K562 (cell line): ENCODE results near the gene SLC6A8. TPM values are rescaled to one million over a fixed set of nuclear protein-coding genes. Genes with fewer than 3 reads are reported as not detected.

ENCODE experiments used
- ATAC-seq: fragments of 200-7000 bp; cut with Tn5 transposase; 3 replicates; pipeline ENCODE4 v1.9.1; 2020; ENCODE audit warnings: moderate library complexity
- BruUV-seq: library from RNA; stranded (reverse); fragments of 400-500 nt; replicated peaks from 2 replicates; lab custom pipeline; 2021; lab: Mats Ljungman, UMichigan
- CTCF ChIA-PET: fragments of 300-600 bp; formaldehyde crosslinking; extraction: SDS; loops from one replicate; lab custom pipeline; 2021; ENCODE audit warnings: low intra/inter-chr PET ratio; lab: Yijun Ruan, JAX
- POLR2A ChIA-PET: fragments of 300-600, 350-650 bp; sonication (Branson Sonifier 250); formaldehyde crosslinking; extraction: SDS; loops from one replicate; lab custom pipeline; 2021; ENCODE audit warnings: antibody characterized with exemption, inconsistent platforms; lab: Yijun Ruan, JAX
- DNase-seq, 4 experiments: peaks; one replicate each; pipeline versions ENCODE4 v3.0.0 to v3.0.0-alpha.2; 2011 to 2018; ENCODE audit warnings: low spot score in 3 of 4, mixed read lengths in 3 of 4; ENCODE audit errors: extremely low read depth in 1 of 4
- FAIRE-seq: peaks from 2 replicates; lab custom pipeline; 2011; peaks lifted over from hg19 to GRCh38; lab: Jason Lieb, UNC
- H2AFZ ChIP-seq: 2 replicates; pipeline ENCODE4 v1.6.0; 2011; ENCODE audit warnings: low read depth, low read length, control low read depth, inconsistent platforms
- H3K27ac ChIP-seq: fragments of 200-600 bp; 3 replicates; pipeline ENCODE4 v1.8.0; 2011; ENCODE audit warnings: low read depth, mild to moderate bottlenecking, control low read depth, inconsistent platforms, low read length, moderate library complexity, mixed read lengths; ENCODE audit errors: extremely low read depth
- H3K27me3 ChIP-seq, 2 experiments: fragments of 300-600 bp in 1 of 2; 2 replicates in 1 of 2; 3 replicates in 1 of 2; pipeline versions ENCODE4 v1.6.0 to v1.8.0; 2011; ENCODE audit warnings: inconsistent platforms in 2 of 2, low read length in 2 of 2, mild to moderate bottlenecking in 1 of 2, mixed read lengths in 1 of 2, moderate library complexity in 1 of 2; ENCODE audit not compliant: control insufficient read depth in 2 of 2, insufficient read depth in 2 of 2
- H3K36me3 ChIP-seq: fragments of 300-600 bp; 3 replicates; pipeline ENCODE4 v1.8.0; 2011; ENCODE audit warnings: mild to moderate bottlenecking, low read length, inconsistent platforms; ENCODE audit not compliant: control insufficient read depth, insufficient read depth
- H3K4me1 ChIP-seq, 2 experiments: fragments of 200-600 bp in 1 of 2; replicated peaks in 1 of 2; 2 replicates in 1 of 2; 3 replicates in 1 of 2; pipeline versions ENCODE4 v1.5.1 to v1.8.0; 2011; ENCODE audit warnings: inconsistent platforms in 2 of 2, low read length in 2 of 2, mild to moderate bottlenecking in 1 of 2, mixed read lengths in 1 of 2, moderate library complexity in 1 of 2; ENCODE audit not compliant: control insufficient read depth in 2 of 2, insufficient read depth in 2 of 2
- H3K4me2 ChIP-seq: 2 replicates; pipeline ENCODE4 v1.6.1; 2011; ENCODE audit warnings: low read length, control low read depth, inconsistent platforms, mixed read lengths; ENCODE audit not compliant: insufficient read depth
- H3K4me3 ChIP-seq: fragments of 200-600 bp; sonication (generic), shearing (Covaris generic); 2 replicates; pipeline ENCODE4 v1.5.1; 2016; ENCODE audit warnings: control low read depth, inconsistent platforms
- H3K79me2 ChIP-seq: fragments of 200-600 bp; 3 replicates; pipeline ENCODE4 v1.8.0; 2011; ENCODE audit warnings: low read length, inconsistent platforms; ENCODE audit not compliant: control insufficient read depth, insufficient read depth
- H3K9ac ChIP-seq, 2 experiments: 2 replicates each; pipeline versions ENCODE4 v1.6.0 to v1.6.1; 2011; ENCODE audit warnings: low read depth in 2 of 2, low read length in 2 of 2, control low read depth in 1 of 2, inconsistent platforms in 1 of 2, mild to moderate bottlenecking in 1 of 2, mixed read lengths in 1 of 2; ENCODE audit not compliant: insufficient read depth in 1 of 2
- H3K9me1 ChIP-seq: one replicate; pipeline ENCODE4 v1.6.0; 2011; ENCODE audit warnings: inconsistent platforms, mild to moderate bottlenecking, low read length, moderate library complexity; ENCODE audit not compliant: control insufficient read depth, insufficient read depth
- H3K9me3 ChIP-seq: replicated peaks from 2 replicates; pipeline ENCODE4 v1.5.1; 2011; ENCODE audit warnings: low read depth, low read length, inconsistent platforms; ENCODE audit not compliant: control insufficient read depth, insufficient read depth
- H4K20me1 ChIP-seq: replicated peaks from 2 replicates; pipeline ENCODE4 v1.6.1; 2011; ENCODE audit warnings: low read length, inconsistent platforms, mixed read lengths; ENCODE audit not compliant: control insufficient read depth, insufficient read depth
- ARHGAP35 ChIP-seq: fragments of 450-650 bp; IDR thresholded peaks from 2 replicates; pipeline ENCODE4 v1.6.1; 2018; ENCODE audit not compliant: partially characterized antibody
- GABPB2 ChIP-seq: fragments of 250-450 bp; sonication (Bioruptor Pico); conservative IDR thresholded peaks from 2 replicates; pipeline ENCODE4 v1.5.1; 2021; ENCODE audit warnings: mild to moderate bottlenecking
- NFRKB ChIP-seq: fragments of 450-650 bp; IDR thresholded peaks from 2 replicates; pipeline ENCODE4 v1.6.1; 2016; ENCODE audit warnings: low read depth
- NKRF ChIP-seq: fragments of 450-650 bp; IDR thresholded peaks from 2 replicates; pipeline ENCODE4 v1.6.1; 2016; ENCODE audit warnings: borderline replicate concordance
- PTTG1 ChIP-seq: fragments of 450-650 bp; IDR thresholded peaks from 2 replicates; pipeline ENCODE4 v1.6.1; 2016; ENCODE audit warnings: low read depth, mild to moderate bottlenecking, missing genetic modification characterization, missing compliant biosample characterization
- RERE ChIP-seq: sonication (generic); formaldehyde crosslinking; IDR thresholded peaks from 2 replicates; pipeline ENCODE4 v1.8.0; 2023; ENCODE audit warnings: missing genetic modification reagents, mild to moderate bottlenecking, borderline replicate concordance
- UBTF ChIP-seq, 2 experiments: IDR thresholded peaks; 2 replicates each; pipeline ENCODE4 v1.6.1; 2012; ENCODE audit warnings: improper control_type of control experiment in 2 of 2, low read depth in 2 of 2, low read length in 2 of 2, borderline replicate concordance in 1 of 2
- WGBS: fragments of 100-300 bp; shearing (Covaris generic); methylation state at CpG from one replicate; pipeline ENCODE4 v1.1.6; 2016; ENCODE audit warnings: low coverage, mixed read lengths; ENCODE audit not compliant: insufficient coverage; ENCODE audit errors: missing lambda C conversion rate; 5-methylcytosine and 5-hydroxymethylcytosine counted together
- in situ Hi-C: fragments of 300-500 bp; cut with MboI; formaldehyde crosslinking; loops from 4 replicates; pipeline ENCODE4 v1.15.0; 2018; ENCODE audit warnings: inconsistent platforms, mixed read lengths
- intact Hi-C: fragments of 100-400 bp; cut with micrococcal nuclease; formaldehyde crosslinking; loops from 2 replicates; pipeline ENCODE4 v1.14.2; 2022
- polyA plus RNA-seq, 8 experiments: library from polyadenylated mRNA; depleted of rRNA in 4 of 8; stranded (reverse) in 5 of 8; unstranded in 3 of 8; fragments of >200 nt; fragmentation: Nextera tagmentation in 2 of 8; fragmentation: Illumina TruSeq in 1 of 8; extraction: Ambion mirVana in 2 of 8; extraction: Trizol in 1 of 8; gene quantifications; 2 replicates each; pipeline versions ENCODE4 v1.2.1 to v1.2.3, GENCODE V29; 2011 to 2014; ENCODE audit warnings: inconsistent platforms in 1 of 8, missing spikeins in 1 of 8
- total RNA-seq, 7 experiments: library from RNA; depleted of rRNA in 6 of 7; stranded (reverse); fragments of >200 nt in 6 of 7; fragmentation: Illumina TruSeq in 2 of 7; extraction: Trizol in 2 of 7; gene quantifications; 2 replicates each; pipeline versions ENCODE4 v1.2.1 to v1.2.3, GENCODE V29; 2011 to 2021; ENCODE audit warnings: low replicate concordance in 1 of 7

The SLC6A8 gene
- total and polyA plus RNA-seq, 9 of the 15 experiments (the other 6 are each of a cell fraction or from before 2014, with no cell fraction given): 0.68 to 144 (median 34.3) TPM

- in situ Hi-C loops (no loop called here), intact Hi-C loops (no loop called here)
- H3K4me3 ChIP-seq: no peak overlapping the region
- H3K9me3 ChIP-seq: peaks cover 5% of the 10 kb centered on the region; the same call in 1 of the 2 replicates
- WGBS: 87% methylated on average over 3 of the region's 21 CpGs
- H3K9me1 ChIP-seq: no peaks in the 10 kb centered on the region
- H3K79me2 ChIP-seq: peaks cover 11% of the 10 kb centered on the region
- POLR2A ChIA-PET: interaction anchor here (0.6 to 1.2 kb wide), 4 partner anchors 45 to 203 kb away, joined by 3 to 4 read pairs (median 3); no protein-coding TSS in a partner anchor
- no peaks in the 10 kb centered on the region for H3K36me3 ChIP-seq
- ATAC-seq (no peak), FAIRE-seq (no peak), DNase-seq (no peak)
- CTCF ChIA-PET: no interaction called here
- BruUV-seq: no TSS peak
- H4K20me1 ChIP-seq: no peaks in the 10 kb centered on the region
- TF ChIP-seq NKRF (no peak), RERE (CRISPR knock-in tag) (no peak), GABPB2 (CRISPR knock-in tag) (no peak), UBTF (IDR thresholded peaks at IDR 0.05; ENCODE audit: borderline replicate concordance in 1 of 2, low read depth in 2 of 2, low read length in 2 of 2) (no peak), PTTG1 (no peak), NFRKB (no peak), ARHGAP35 (no peak)
- H3K4me1 ChIP-seq: peaks cover 11 to 37% of the 10 kb centered on the region in 2 experiments; a peak in 4 of 5 replicates
- no peaks in the 10 kb centered on the region for H3K27me3 ChIP-seq
- no peak overlapping the region for H3K27ac ChIP-seq
- H3K4me2 ChIP-seq: no peak overlapping the region
- H2AFZ ChIP-seq: no peak overlapping the region
- no peak overlapping the region for H3K9ac ChIP-seq
Observed at GRCh38 chrX:153684467-153685155, 3.1 kb upstream of the SLC6A8 start.
